GM15510 (cell line): ENCODE results near the gene FBXL5.
A peak's percentile ranks its signal among the peaks of the same experiment; 100 is the strongest.

Source experiments
- POLR2A ChIP-seq: IDR thresholded peaks from 3 replicates; pipeline ENCODE4 v1.6.1; 2011; ENCODE audit warnings: borderline replicate concordance; ENCODE audit not compliant: insufficient read length; ENCODE audit errors: extremely low read depth

The FBXL5 gene, protein sequence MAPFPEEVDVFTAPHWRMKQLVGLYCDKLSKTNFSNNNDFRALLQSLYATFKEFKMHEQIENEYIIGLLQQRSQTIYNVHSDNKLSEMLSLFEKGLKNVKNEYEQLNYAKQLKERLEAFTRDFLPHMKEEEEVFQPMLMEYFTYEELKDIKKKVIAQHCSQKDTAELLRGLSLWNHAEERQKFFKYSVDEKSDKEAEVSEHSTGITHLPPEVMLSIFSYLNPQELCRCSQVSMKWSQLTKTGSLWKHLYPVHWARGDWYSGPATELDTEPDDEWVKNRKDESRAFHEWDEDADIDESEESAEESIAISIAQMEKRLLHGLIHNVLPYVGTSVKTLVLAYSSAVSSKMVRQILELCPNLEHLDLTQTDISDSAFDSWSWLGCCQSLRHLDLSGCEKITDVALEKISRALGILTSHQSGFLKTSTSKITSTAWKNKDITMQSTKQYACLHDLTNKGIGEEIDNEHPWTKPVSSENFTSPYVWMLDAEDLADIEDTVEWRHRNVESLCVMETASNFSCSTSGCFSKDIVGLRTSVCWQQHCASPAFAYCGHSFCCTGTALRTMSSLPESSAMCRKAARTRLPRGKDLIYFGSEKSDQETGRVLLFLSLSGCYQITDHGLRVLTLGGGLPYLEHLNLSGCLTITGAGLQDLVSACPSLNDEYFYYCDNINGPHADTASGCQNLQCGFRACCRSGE

DNA sequence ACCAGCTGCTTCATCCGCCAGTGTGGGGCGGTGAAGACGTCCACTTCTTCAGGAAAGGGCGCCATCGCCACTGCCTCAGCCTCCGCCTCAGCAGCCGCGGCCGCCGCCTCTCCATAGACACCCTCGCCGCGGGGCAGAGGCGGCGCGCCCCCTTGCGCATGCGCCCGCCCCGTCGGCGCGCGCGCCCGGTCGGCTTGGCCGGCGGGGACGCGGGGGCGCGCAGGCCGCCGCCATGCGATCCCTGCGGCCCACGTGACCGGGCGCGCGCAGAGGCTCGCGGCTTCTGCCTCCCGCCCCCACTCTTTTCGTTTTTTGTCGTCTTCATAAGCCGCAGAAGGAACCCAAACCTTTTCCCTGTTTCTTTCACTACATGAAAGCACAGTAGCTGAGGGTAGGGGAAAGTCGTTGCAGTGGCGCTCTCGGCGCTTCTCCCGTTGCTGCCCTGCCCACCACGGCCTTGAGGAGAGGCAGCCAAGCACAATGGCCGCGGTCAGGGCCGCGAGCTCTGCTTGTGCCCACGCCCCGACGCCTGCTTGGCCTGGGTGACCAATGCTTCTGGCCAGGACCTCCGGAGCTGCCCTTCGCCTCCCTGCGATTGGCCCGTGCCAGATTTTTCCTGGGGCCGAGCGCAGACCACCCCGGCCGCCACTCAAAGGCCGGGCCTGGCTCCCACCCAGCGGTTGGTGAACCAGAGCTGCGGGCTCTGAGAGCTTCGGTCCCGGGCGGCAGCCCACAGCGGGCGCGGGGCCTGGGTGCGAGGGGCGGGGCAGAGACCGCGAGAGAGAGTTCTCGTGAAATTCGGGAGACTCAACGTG lies at the start of gene FBXL5:
FBXL5 (minus strand) TSS at position 135 of the 815 bp plus-strand sequence; CDS start at position 65, 70 bp downstream.
- TF ChIP-seq POLR2A = peak; percentile 87

DNA sequence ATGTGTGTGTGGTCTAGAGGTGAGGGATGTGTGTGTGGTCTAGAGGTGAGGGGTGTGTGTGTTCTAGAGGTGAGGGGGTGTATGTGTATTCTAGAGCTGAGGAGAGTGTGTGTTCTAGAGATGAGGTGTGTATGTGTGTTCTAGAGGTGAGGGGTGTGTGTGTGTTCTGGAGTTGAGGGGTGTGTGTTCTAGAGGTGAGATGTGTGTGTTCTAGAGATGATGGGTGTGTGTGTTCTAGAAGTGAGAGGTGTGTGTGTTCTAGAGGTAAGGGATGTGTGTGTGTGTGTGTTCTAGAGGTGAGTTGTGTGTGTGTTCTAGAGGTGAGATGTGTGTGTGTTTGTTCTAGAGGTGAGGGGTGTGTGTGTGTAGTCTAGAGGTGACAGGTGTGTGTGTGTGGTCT lies 49.0 kb upstream of the FBXL5 start:
- no peak for TF ChIP-seq POLR2A

GRCh38 chr4:15703439-15703838 lies 48.3 kb upstream of the FBXL5 start:
- no peak for TF ChIP-seq POLR2A

GRCh38 chr4:15702941-15703403 lies 47.8 kb upstream of the FBXL5 start, which contains the start of gene BST1:
TSS of gene BST1 (plus strand) at chr4:15703065. CDS start at chr4:15703145, 80 bp downstream.
- no peak for TF ChIP-seq POLR2A

GRCh38 chr4:15696866-15697265 lies 41.7 kb upstream of the FBXL5 start:
- no peak for TF ChIP-seq POLR2A

- no peak for TF ChIP-seq POLR2A
Observed at GRCh38 chr4:15695729-15696128, 40.6 kb upstream of the FBXL5 start.

DNA sequence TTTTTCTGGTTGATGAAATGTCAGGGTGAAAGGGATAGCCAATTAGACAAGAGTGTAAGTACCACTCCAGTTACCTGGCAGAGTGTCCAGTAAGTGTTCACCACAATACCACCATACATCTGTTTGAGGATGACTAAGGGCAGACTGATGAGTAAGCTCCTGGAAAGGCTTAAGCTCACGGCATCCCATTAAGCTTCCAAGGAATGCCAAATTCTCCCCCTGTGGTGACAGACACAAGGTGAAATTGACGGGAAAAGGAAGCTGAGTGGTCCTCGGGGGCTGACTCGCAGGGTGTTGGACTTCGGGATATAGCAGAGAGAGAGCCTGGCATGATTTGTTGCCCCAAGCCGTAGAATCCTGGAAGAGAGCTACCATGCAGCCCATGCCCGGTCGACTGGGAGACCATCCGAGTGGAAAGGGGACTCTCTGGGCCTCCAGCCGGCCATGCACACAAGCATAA lies 40.1 kb upstream of the FBXL5 start:
- no peak for TF ChIP-seq POLR2A

DNA sequence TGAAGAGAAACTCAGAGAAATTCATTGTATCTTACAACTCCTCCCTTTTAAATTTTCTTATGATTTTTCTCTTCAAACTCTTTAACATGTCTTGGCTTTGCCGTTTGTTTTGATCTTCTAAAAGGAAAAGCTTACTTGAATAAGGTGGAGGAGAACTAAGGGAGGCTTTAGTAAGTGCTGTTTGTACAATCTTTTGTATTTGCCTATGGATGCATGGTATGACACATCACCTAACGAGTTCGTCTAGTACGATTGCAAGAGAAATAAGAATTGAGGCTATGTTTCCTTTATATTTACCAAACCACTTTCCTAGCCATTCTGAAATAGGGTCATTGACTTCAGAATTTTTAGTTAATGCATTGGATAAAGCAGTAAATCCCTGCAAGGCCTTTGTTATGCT lies 39.3 kb upstream of the FBXL5 start:
- no peak for TF ChIP-seq POLR2A

DNA sequence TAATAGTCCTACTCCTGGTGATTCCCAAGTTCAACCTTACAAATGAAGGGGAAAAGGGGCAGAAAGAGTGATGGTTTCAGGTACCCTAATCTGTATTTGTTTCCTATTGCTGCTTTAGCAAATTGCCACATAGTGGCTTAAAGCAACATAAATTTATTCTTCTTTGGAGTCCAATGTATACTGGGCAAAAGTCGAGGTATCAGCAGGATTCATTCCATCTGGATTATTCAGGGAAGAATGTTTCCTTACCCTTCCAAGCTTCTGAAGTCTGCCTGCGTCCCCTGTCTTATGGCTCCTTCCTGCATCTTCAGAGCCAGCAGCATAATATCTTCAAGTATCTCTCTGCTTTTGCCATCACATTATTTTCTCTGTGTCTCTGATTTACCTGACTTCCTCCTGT lies 37.4 kb upstream of the FBXL5 start:
- no peak for TF ChIP-seq POLR2A

GRCh38 chr4:15691346-15692135 lies 36.4 kb upstream of the FBXL5 start:
- TF ChIP-seq POLR2A = no peak

DNA sequence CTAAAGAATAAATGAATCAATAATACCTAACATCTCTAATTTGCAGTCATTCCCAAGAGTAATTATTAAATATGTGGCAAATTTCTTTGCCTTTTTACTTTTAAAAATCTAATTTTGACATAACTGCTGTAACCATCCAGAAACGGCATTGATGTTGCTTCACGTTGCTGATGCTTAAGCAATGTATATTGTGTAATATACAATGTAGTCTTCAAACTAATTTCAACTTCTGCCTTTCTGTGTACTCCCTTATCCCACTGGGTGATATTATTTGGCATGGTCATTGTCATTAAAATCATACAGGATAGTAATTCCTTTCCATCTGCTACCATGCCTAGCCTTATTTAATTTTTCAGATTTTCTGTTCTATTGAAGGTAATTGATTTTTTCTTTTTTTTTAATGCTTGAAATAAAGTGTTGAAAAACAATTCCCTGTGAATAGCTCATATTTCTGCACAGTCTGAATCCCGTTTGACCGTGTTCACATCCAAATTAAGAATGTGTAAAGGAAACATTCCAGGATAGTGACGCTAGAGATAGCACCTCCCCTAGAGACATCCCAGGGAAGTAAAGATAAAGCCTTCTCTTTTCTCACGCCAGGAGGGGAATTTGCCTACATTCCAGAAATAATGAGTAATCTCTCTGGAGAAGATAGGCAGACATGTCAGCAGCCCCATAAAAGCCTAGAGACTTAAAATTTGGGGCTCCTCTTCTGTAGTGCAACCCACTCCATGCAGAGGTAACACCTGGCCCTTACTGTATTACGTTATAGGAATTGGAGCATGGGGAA lies 35.1 kb upstream of the FBXL5 start:
- no peak for TF ChIP-seq POLR2A

- no peak for TF ChIP-seq POLR2A
Observed at GRCh38 chr4:15689540-15689939, 34.4 kb upstream of the FBXL5 start.

GRCh38 chr4:15688051-15688450 lies 32.9 kb upstream of the FBXL5 start:
- no peak for TF ChIP-seq POLR2A
